HepG2 (cell line): ENCODE data around the gene YWHAQ. TPM values are rescaled to one million over a fixed set of nuclear protein-coding genes. Genes with fewer than 3 reads are reported as not detected.

Source experiments
- AGO2 ChIP-seq: fragments of 200-400 bp; formaldehyde crosslinking; optimal IDR thresholded peaks from 2 replicates; pipeline ENCODE3; 2017; ENCODE audit warnings: mild to moderate bottlenecking, low read depth, low read length, moderate library complexity
- CREB3 ChIP-seq: sonication (generic); formaldehyde crosslinking; IDR thresholded peaks from 2 replicates; pipeline ENCODE4 v1.5.0; 2020; ENCODE audit warnings: missing genetic modification reagents
- HNF4G ChIP-seq, 2 experiments: sonication (generic) in 1 of 2; formaldehyde crosslinking in 1 of 2; IDR thresholded peaks; 2 replicates each; pipeline versions ENCODE4 v1.4.0 to v1.6.1; 2011 to 2020; ENCODE audit warnings: borderline replicate concordance in 2 of 2, low read depth in 2 of 2, mild to moderate bottlenecking in 2 of 2, low read length in 1 of 2, missing genetic modification reagents in 1 of 2, moderate library complexity in 1 of 2
- KMT2A ChIP-seq: sonication (generic); formaldehyde crosslinking; IDR thresholded peaks from 2 replicates; pipeline ENCODE4 v1.4.0; 2020; ENCODE audit warnings: missing genetic modification reagents
- MED8 ChIP-seq: sonication (generic); formaldehyde crosslinking; IDR thresholded peaks from 2 replicates; pipeline ENCODE4 v1.8.1; 2023; ENCODE audit warnings: mild to moderate bottlenecking, missing genetic modification reagents; ENCODE audit not compliant: insufficient replicate concordance
- MEF2D ChIP-seq: sonication (generic); formaldehyde crosslinking; IDR thresholded peaks from 2 replicates; pipeline ENCODE4 v1.5.1; 2020; ENCODE audit warnings: mild to moderate bottlenecking, missing genetic modification reagents
- PHF8 ChIP-seq: sonication (generic); formaldehyde crosslinking; IDR thresholded peaks from 2 replicates; pipeline ENCODE4 v1.5.0; 2020; ENCODE audit warnings: missing genetic modification reagents
- SALL2 ChIP-seq: sonication (generic); formaldehyde crosslinking; IDR thresholded peaks from 2 replicates; pipeline ENCODE4 v1.8.1; 2023; ENCODE audit warnings: mild to moderate bottlenecking, missing genetic modification reagents, inconsistent platforms
- TARDBP ChIP-seq: sonication (generic); formaldehyde crosslinking; IDR thresholded peaks from 2 replicates; pipeline ENCODE4 v1.8.0; 2022; ENCODE audit warnings: mild to moderate bottlenecking, missing genetic modification reagents
- THAP8 ChIP-seq: sonication (generic); formaldehyde crosslinking; IDR thresholded peaks from 2 replicates; pipeline ENCODE4 v1.5.1; 2020; ENCODE audit warnings: missing genetic modification reagents, mild to moderate bottlenecking, borderline replicate concordance
- THRA ChIP-seq: sonication (generic); formaldehyde crosslinking; IDR thresholded peaks from 2 replicates; pipeline ENCODE4 v1.4.0; 2020; ENCODE audit warnings: missing genetic modification reagents, borderline replicate concordance
- TRIM24 ChIP-seq: sonication (generic); formaldehyde crosslinking; IDR thresholded peaks from 2 replicates; pipeline ENCODE4 v1.8.0; 2022; ENCODE audit warnings: mild to moderate bottlenecking, missing genetic modification reagents
- UBTF ChIP-seq: sonication (generic); formaldehyde crosslinking; IDR thresholded peaks from 2 replicates; pipeline ENCODE4 v1.4.0; 2020; ENCODE audit warnings: mild to moderate bottlenecking, missing genetic modification reagents
- ZBTB14 ChIP-seq: sonication (generic); formaldehyde crosslinking; IDR thresholded peaks from 2 replicates; pipeline ENCODE4 v1.4.0; 2020; ENCODE audit warnings: missing genetic modification reagents
- ZBTB43 ChIP-seq: sonication (generic); formaldehyde crosslinking; conservative IDR thresholded peaks from 2 replicates; pipeline ENCODE4 v1.4.0; 2020; ENCODE audit warnings: missing genetic modification reagents
- ZFYVE20 ChIP-seq: sonication (generic); formaldehyde crosslinking; IDR thresholded peaks from 2 replicates; pipeline ENCODE4 v1.8.0; 2023; ENCODE audit warnings: low read depth, mild to moderate bottlenecking, moderate library complexity, missing genetic modification reagents, borderline replicate concordance
- ZNF317 ChIP-seq: sonication (generic); formaldehyde crosslinking; IDR thresholded peaks from 2 replicates; pipeline ENCODE4 v1.5.0; 2020; ENCODE audit warnings: mild to moderate bottlenecking, missing genetic modification reagents
- ZNF44 ChIP-seq: sonication (generic); formaldehyde crosslinking; IDR thresholded peaks from 2 replicates; pipeline ENCODE4 v1.5.1; 2020; ENCODE audit warnings: mild to moderate bottlenecking, missing genetic modification reagents
- ZNF441 ChIP-seq: sonication (generic); formaldehyde crosslinking; IDR thresholded peaks from 2 replicates; pipeline ENCODE4 v1.7.0; 2021; ENCODE audit warnings: missing genetic modification reagents, borderline replicate concordance
- ZNF768 ChIP-seq: sonication (generic); formaldehyde crosslinking; IDR thresholded peaks from 2 replicates; pipeline ENCODE4 v1.4.0; 2020; ENCODE audit warnings: missing genetic modification reagents
- ZNF772 ChIP-seq: sonication (generic); formaldehyde crosslinking; IDR thresholded peaks from 2 replicates; pipeline ENCODE4 v1.5.0; 2020; ENCODE audit warnings: mild to moderate bottlenecking, missing genetic modification reagents
- polyA plus RNA-seq, 8 experiments: library from polyadenylated mRNA; depleted of rRNA in 3 of 8; stranded (reverse) in 7 of 8; unstranded in 1 of 8; fragments of >200 nt; fragmentation: Illumina TruSeq in 4 of 8; extraction: Trizol in 4 of 8; gene quantifications; 2 replicates each; pipeline versions ENCODE4 v1.2.1 to v1.2.3, GENCODE V29; 2011 to 2016; ENCODE audit warnings: low read depth in 4 of 8, missing spikeins in 1 of 8, mixed read lengths in 1 of 8; ENCODE audit not compliant: insufficient read depth in 1 of 8
- total RNA-seq, 5 experiments: library from RNA; depleted of rRNA; stranded (reverse); fragments of >200 nt; fragmentation: Illumina TruSeq; extraction: Trizol; gene quantifications; 2 replicates each; pipeline ENCODE4 v1.2.3, GENCODE V29; 2016; ENCODE audit warnings: low read depth in 1 of 5

YWHAQ gene
- total and polyA plus RNA-seq, 2 of the 13 experiments (the other 11 are each of a cell fraction or from before 2014, with no cell fraction given): 160 to 304 TPM

GRCh38 chr2:9630117-9630735 lies 571 bp downstream of the YWHAQ start (continued):
- TF ChIP-seq HNF4G (IDR thresholded peaks at IDR 0.05; ENCODE audit: borderline replicate concordance, low read depth, low read length) (no peak), HNF4G (CRISPR knock-in tag; IDR thresholded peaks at IDR 0.05; ENCODE audit: borderline replicate concordance, low read depth) (peak; percentile 34; the same call in 1 of the 2 replicates), ZNF317 (CRISPR knock-in tag) (no peak), TARDBP (CRISPR knock-in tag) (no peak), ZBTB14 (CRISPR knock-in tag) (peak; percentile 39; the same call in 1 of the 2 replicates), ZBTB43 (0 out of 2 replicates have a peak, but pooled peaks have one; percentile 30), SALL2 (peak; percentile 46; the same call in 1 of the 2 replicates), PHF8 (CRISPR knock-in tag) (peak; percentile 71), ZFYVE20 (peak; percentile 36; the same call in 1 of the 2 replicates), TRIM24 (no peak), CREB3 (CRISPR knock-in tag) (no peak), MED8 (CRISPR knock-in tag) (peak; percentile 25), ZNF44 (CRISPR knock-in tag) (0 out of 2 replicates have a peak, but pooled peaks have one; percentile 67), ZNF772 (CRISPR knock-in tag) (peak; percentile 79), ZNF441 (CRISPR knock-in tag) (peak; percentile 77), KMT2A (CRISPR knock-in tag) (peak; percentile 68), THRA (0 out of 2 replicates have a peak, but pooled peaks have one; percentile 19), THAP8 (CRISPR knock-in tag) (0 out of 2 replicates have a peak, but pooled peaks have one; percentile 64), UBTF (peak; percentile 59; the same call in 1 of the 2 replicates), AGO2 (peak; percentile 72), MEF2D (CRISPR knock-in tag) (peak; percentile 28; the same call in 1 of the 2 replicates), ZNF768 (CRISPR knock-in tag) (peak; percentile 53)
